Trophoblast cell (in vitro differentiated cells and primary cell): Measurements from ENCODE around the gene COX7A2.
A peak's percentile ranks its signal among the peaks of the same experiment; 100 is the strongest.

ENCODE experiments used
- DNase-seq, 2 donors: peaks; one replicate each; pipeline ENCODE4 v3.0.0-alpha.2; 2016
- H2AFZ ChIP-seq: 2 replicates; pipeline ENCODE4 v1.6.1; 2013; ENCODE audit warnings: low read length, moderate library complexity, mild to moderate bottlenecking; ENCODE audit not compliant: insufficient read depth, poor library complexity
- H2AK5ac ChIP-seq: 2 replicates; pipeline ENCODE4 v1.6.1; 2013; ENCODE audit warnings: mild to moderate bottlenecking, low read length
- H2BK120ac ChIP-seq: 2 replicates; pipeline ENCODE4 v1.6.1; 2013; ENCODE audit warnings: low read length, mild to moderate bottlenecking, moderate library complexity; ENCODE audit not compliant: insufficient read depth, poor library complexity
- H2BK12ac ChIP-seq: 2 replicates; pipeline ENCODE4 v1.6.1; 2013; ENCODE audit warnings: mild to moderate bottlenecking, low read length, moderate library complexity
- H2BK5ac ChIP-seq: 2 replicates; pipeline ENCODE4 v1.6.1; 2013; ENCODE audit warnings: low read length, low read depth, moderate library complexity, mild to moderate bottlenecking; ENCODE audit not compliant: poor library complexity
- H3K14ac ChIP-seq: 2 replicates; pipeline ENCODE4 v1.6.1; 2013; ENCODE audit warnings: mild to moderate bottlenecking, low read length
- H3K18ac ChIP-seq: 2 replicates; pipeline ENCODE4 v1.6.1; 2013; ENCODE audit warnings: mild to moderate bottlenecking, low read length
- H3K23ac ChIP-seq: 2 replicates; pipeline ENCODE4 v1.6.1; 2013; ENCODE audit warnings: low read length
- H3K27ac ChIP-seq: 2 replicates; pipeline ENCODE4 v1.5.1; 2013; ENCODE audit warnings: low read depth, mild to moderate bottlenecking, inconsistent platforms, low read length, moderate library complexity
- H3K27me3 ChIP-seq: 2 replicates; pipeline ENCODE4 v1.6.1; 2013; ENCODE audit warnings: inconsistent platforms, mild to moderate bottlenecking, low read length, moderate library complexity; ENCODE audit not compliant: insufficient read depth
- H3K36me3 ChIP-seq, 2 experiments: 1 replicate in 1 of 2; 2 replicates in 1 of 2; pipeline ENCODE4 v1.6.1; 2013; ENCODE audit warnings: low read length in 2 of 2, mild to moderate bottlenecking in 2 of 2, moderate library complexity in 1 of 2; ENCODE audit not compliant: insufficient read depth in 2 of 2, control insufficient read depth in 1 of 2
- H3K4ac ChIP-seq: 2 replicates; pipeline ENCODE4 v1.6.1; 2013; ENCODE audit warnings: low read depth, mild to moderate bottlenecking, low read length, moderate library complexity
- H3K4me1 ChIP-seq, 2 experiments: 1 replicate in 1 of 2; 2 replicates in 1 of 2; pipeline ENCODE4 v1.6.1; 2013; ENCODE audit warnings: low read length in 2 of 2, mild to moderate bottlenecking in 2 of 2, moderate library complexity in 1 of 2; ENCODE audit not compliant: insufficient read depth in 2 of 2, control insufficient read depth in 1 of 2
- H3K4me2 ChIP-seq: 2 replicates; pipeline ENCODE4 v1.6.1; 2013; ENCODE audit warnings: inconsistent platforms, mild to moderate bottlenecking, low read length, moderate library complexity
- H3K4me3 ChIP-seq: 2 replicates; pipeline ENCODE4 v1.5.1; 2013; ENCODE audit warnings: mild to moderate bottlenecking, low read depth, low read length, inconsistent platforms
- H3K79me1 ChIP-seq: one replicate; pipeline ENCODE4 v1.6.1; 2013; ENCODE audit warnings: low read length
- H3K79me2 ChIP-seq: 2 replicates; pipeline ENCODE4 v1.6.1; 2013; ENCODE audit warnings: low read length, mild to moderate bottlenecking; ENCODE audit not compliant: control insufficient read depth, insufficient read depth, poor library complexity
- H3K9ac ChIP-seq: 2 replicates; pipeline ENCODE4 v1.6.1; 2013; ENCODE audit warnings: mild to moderate bottlenecking, low read length
- H3K9me3 ChIP-seq: 2 replicates; pipeline ENCODE4 v1.6.1; 2013; ENCODE audit warnings: low read depth, mild to moderate bottlenecking, control low read depth, inconsistent platforms, low read length; ENCODE audit not compliant: insufficient read depth
- H4K12ac ChIP-seq: 2 replicates; pipeline ENCODE4 v1.6.1; 2013; ENCODE audit warnings: low read depth, mild to moderate bottlenecking, low read length, moderate library complexity
- H4K8ac ChIP-seq: 2 replicates; pipeline ENCODE4 v1.6.1; 2013; ENCODE audit warnings: low read depth, mild to moderate bottlenecking, low read length, moderate library complexity
- H4K91ac ChIP-seq: one replicate; pipeline ENCODE4 v1.6.1; 2013; ENCODE audit warnings: low read depth, mild to moderate bottlenecking, low read length, moderate library complexity
- WGBS: extraction: QIAGEN DNeasy Blood & Tissue Kit; methylation state at CpG from one replicate; pipeline ENCODE4 v1.1.7; 2013; ENCODE audit warnings: missing lambda C conversion rate; ENCODE audit not compliant: insufficient read length, insufficient coverage; ENCODE audit errors: extremely low coverage; 5-methylcytosine and 5-hydroxymethylcytosine counted together

The COX7A2 gene

GRCh38 chr6:75220357-75220756 is 23.2 kb downstream of the COX7A2 start:
- H2BK12ac ChIP-seq: no peak overlapping the region
- H3K18ac ChIP-seq: no peak overlapping the region
- H2AFZ ChIP-seq: no peak overlapping the region
- H4K91ac ChIP-seq: no peak overlapping the region
- H3K14ac ChIP-seq: no peak overlapping the region
- no peak overlapping the region for H2AK5ac ChIP-seq
- H3K36me3 ChIP-seq: no peaks in the 10 kb centered on the region
- H3K79me1 ChIP-seq: no peaks in the 10 kb centered on the region
- no peak overlapping the region for H3K4me2 ChIP-seq
- peaks cover 0 to under 1% of the 10 kb centered on the region in 2 experiments for H3K4me1 ChIP-seq
- no peak overlapping the region for H2BK5ac ChIP-seq
- no peak overlapping the region for H3K9ac ChIP-seq
- H3K4me3 ChIP-seq: no peak overlapping the region
- no peak overlapping the region for H2BK120ac ChIP-seq
- no peak overlapping the region for H3K4ac ChIP-seq
- H3K79me2 ChIP-seq: no peaks in the 10 kb centered on the region
- H3K9me3 ChIP-seq: no peaks in the 10 kb centered on the region
- H3K23ac ChIP-seq: no peak overlapping the region
- H4K12ac ChIP-seq: no peak overlapping the region
- no peak overlapping the region for H4K8ac ChIP-seq
- no peak for DNase-seq
- H3K27me3 ChIP-seq: no peaks in the 10 kb centered on the region
- WGBS: no CpG with 5 or more reads among the region's 1 CpG
- no peak overlapping the region for H3K27ac ChIP-seq

GRCh38 chr6:75219263-75219662 is 24.3 kb downstream of the COX7A2 start:
- Histone ChIP-seq H3K9me3 (no peaks in the 10 kb centered on the region), H3K18ac (no peak overlapping the region), H3K27ac (no peak overlapping the region), H3K4me3 (no peak overlapping the region), H4K91ac (no peak overlapping the region), H4K12ac (no peak overlapping the region), H3K79me1 (no peaks in the 10 kb centered on the region), H3K4me1 (peaks cover 0 to 2% of the 10 kb centered on the region in 2 experiments), H3K79me2 (no peaks in the 10 kb centered on the region), H2BK120ac (no peak overlapping the region), H2AK5ac (no peak overlapping the region), H3K23ac (no peak overlapping the region), H3K4me2 (no peak overlapping the region), H2AFZ (no peak overlapping the region), H3K27me3 (no peaks in the 10 kb centered on the region), H2BK12ac (no peak overlapping the region), H4K8ac (no peak overlapping the region), H3K36me3 (no peaks in the 10 kb centered on the region), H3K4ac (no peak overlapping the region), H2BK5ac (no peak overlapping the region), H3K9ac (no peak overlapping the region), H3K14ac (no peak overlapping the region)
- no peak for DNase-seq
- no CpG with 5 or more reads among the region's 3 CpGs for WGBS

DNA sequence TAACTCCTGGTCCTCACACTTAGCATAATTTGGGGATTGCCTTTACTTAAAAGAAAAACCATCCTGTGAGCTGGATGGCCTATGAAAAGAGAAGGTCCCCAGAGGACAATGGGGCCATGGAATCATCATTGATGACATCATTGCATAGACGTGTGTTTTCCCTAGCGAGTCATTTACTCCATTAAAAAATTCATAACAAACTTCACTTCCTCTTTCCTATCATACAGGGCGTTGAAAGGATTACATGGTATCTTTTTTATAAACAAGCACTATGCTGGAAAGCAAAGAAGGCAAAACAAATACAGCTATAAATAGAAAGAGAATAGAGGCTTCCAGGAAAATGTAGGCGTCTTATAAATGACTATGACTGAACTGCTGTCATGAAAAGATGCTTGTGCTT is 26.4 kb downstream of the COX7A2 start:
- no CpG with 5 or more reads among the region's 4 CpGs for WGBS

DNA sequence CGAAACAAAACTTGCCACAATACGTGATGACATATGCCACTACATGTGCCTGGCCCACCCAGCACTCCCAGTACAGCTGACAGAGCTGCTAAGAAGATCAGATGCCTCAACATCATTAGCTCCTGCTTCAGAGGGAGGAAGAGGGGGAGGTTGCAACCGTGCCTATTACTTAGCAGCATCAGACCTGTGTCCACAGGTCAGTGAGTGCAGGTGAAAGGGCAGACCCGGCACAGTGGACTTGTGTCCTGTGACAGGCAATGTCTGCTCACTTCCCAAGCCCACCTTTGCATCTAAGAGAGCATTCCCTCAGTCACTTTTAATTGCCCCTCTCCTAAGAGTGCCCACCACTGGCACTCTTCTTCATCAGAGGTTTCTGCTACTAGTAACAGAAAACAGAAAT is 28.3 kb downstream of the COX7A2 start:
- H3K79me2 ChIP-seq: no peaks in the 10 kb centered on the region

More for the DNA sequence above, 26.4 kb downstream of the COX7A2 start:
- Histone ChIP-seq H4K91ac (no peak overlapping the region), H3K79me1 (no peaks in the 10 kb centered on the region), H3K18ac (no peak overlapping the region), H3K23ac (no peak overlapping the region), H3K4me2 (no peak overlapping the region), H2AFZ (no peak overlapping the region), H3K9me3 (no peaks in the 10 kb centered on the region), H3K36me3 (no peaks in the 10 kb centered on the region), H4K8ac (no peak overlapping the region), H3K79me2 (no peaks in the 10 kb centered on the region), H3K4me1 (peaks cover 0 to 2% of the 10 kb centered on the region in 2 experiments), H2BK120ac (no peak overlapping the region), H2AK5ac (no peak overlapping the region), H3K27ac (no peak overlapping the region), H3K4ac (no peak overlapping the region), H3K9ac (no peak overlapping the region), H3K14ac (no peak overlapping the region), H2BK12ac (no peak overlapping the region), H3K27me3 (no peaks in the 10 kb centered on the region), H2BK5ac (no peak overlapping the region), H3K4me3 (no peak overlapping the region), H4K12ac (no peak overlapping the region)
- peak in 1 of 2 donors; percentile 15 for DNase-seq

More for the DNA sequence above, 28.3 kb downstream of the COX7A2 start:
- Histone ChIP-seq H3K4me3 (no peak overlapping the region), H3K14ac (no peak overlapping the region), H3K79me1 (no peaks in the 10 kb centered on the region), H3K9ac (no peak overlapping the region), H2AK5ac (no peak overlapping the region), H2AFZ (no peak overlapping the region), H3K4me2 (no peak overlapping the region), H2BK120ac (no peak overlapping the region), H3K36me3 (no peaks in the 10 kb centered on the region), H3K27me3 (no peaks in the 10 kb centered on the region), H3K4ac (no peak overlapping the region), H2BK5ac (no peak overlapping the region), H3K4me1 (peaks cover 0 to 2% of the 10 kb centered on the region in 2 experiments), H3K23ac (no peak overlapping the region), H4K12ac (no peak overlapping the region), H2BK12ac (no peak overlapping the region), H4K91ac (no peak overlapping the region), H4K8ac (no peak overlapping the region), H3K9me3 (no peaks in the 10 kb centered on the region), H3K18ac (no peak overlapping the region), H3K27ac (no peak overlapping the region)
- WGBS: no CpG with 5 or more reads among the region's 4 CpGs
- DNase-seq: no peak
